Measurements from ENCODE around the gene ASTN2.

ASTN2 gene

GRCh38 chr9:117063721-117064471, 351.0 kb downstream of the ASTN2 start:
- DNase-seq: no peak

- DNase-seq: no peak
Measured at GRCh38 chr9:117060963-117061362, 353.9 kb downstream of the ASTN2 start.

- no peak for DNase-seq
Measured at GRCh38 chr9:117050007-117050406, 364.9 kb downstream of the ASTN2 start.

GRCh38 chr9:117046666-117047327, 368.1 kb downstream of the ASTN2 start:
- no peak for DNase-seq

GRCh38 chr9:117044241-117044640, 370.6 kb downstream of the ASTN2 start:
- DNase-seq: no peak

- no peak for DNase-seq
Measured at GRCh38 chr9:117043159-117043558, 371.7 kb downstream of the ASTN2 start.

GRCh38 chr9:117035546-117035945, 379.3 kb downstream of the ASTN2 start:
- DNase-seq: no peak

GRCh38 chr9:117034866-117035265, 380.0 kb downstream of the ASTN2 start:
- no peak for DNase-seq

- DNase-seq: no peak
Measured at GRCh38 chr9:117030254-117030768, 384.5 kb downstream of the ASTN2 start.

GRCh38 chr9:117029341-117029740, 385.5 kb downstream of the ASTN2 start:
- DNase-seq: no peak

GRCh38 chr9:117028103-117028858, 386.6 kb downstream of the ASTN2 start:
- DNase-seq: no peak

- DNase-seq: no peak
Measured at GRCh38 chr9:117021906-117022305, 393.0 kb downstream of the ASTN2 start.

GRCh38 chr9:117018966-117019617, 395.8 kb downstream of the ASTN2 start:
- no peak for DNase-seq

- no peak for DNase-seq
Measured at GRCh38 chr9:117017414-117017985, 397.4 kb downstream of the ASTN2 start.

- no peak for DNase-seq
Measured at GRCh38 chr9:117014061-117014460, 400.8 kb downstream of the ASTN2 start.

- DNase-seq: no peak
Measured at GRCh38 chr9:117013440-117013995, 401.3 kb downstream of the ASTN2 start.

GRCh38 chr9:117010061-117010460, 404.8 kb downstream of the ASTN2 start:
- DNase-seq: no peak

GRCh38 chr9:117008876-117009275, 406.0 kb downstream of the ASTN2 start:
- DNase-seq: no peak

- no peak for DNase-seq
Measured at GRCh38 chr9:117008461-117008860, 406.4 kb downstream of the ASTN2 start.

GRCh38 chr9:117002686-117003085, 412.2 kb downstream of the ASTN2 start:
- DNase-seq: no peak

- DNase-seq: no peak
Measured at GRCh38 chr9:117000834-117001233, 414.0 kb downstream of the ASTN2 start.

GRCh38 chr9:117000196-117000723, 414.6 kb downstream of the ASTN2 start:
- DNase-seq: no peak
